Activated CD8-positive, alpha-beta memory T cell treated with anti-CD3 and anti-CD28 coated beads for 24 hours (primary cell): Measurements from ENCODE around the gene SH3BP5.

Source experiments
- DNase-seq: peaks from one replicate; pipeline ENCODE4 v3.0.0-alpha.2; 2020

The SH3BP5 gene

GRCh38 chr3:15347063-15347736 lies 14.8 kb upstream of the SH3BP5 start:
- no peak for DNase-seq

DNA sequence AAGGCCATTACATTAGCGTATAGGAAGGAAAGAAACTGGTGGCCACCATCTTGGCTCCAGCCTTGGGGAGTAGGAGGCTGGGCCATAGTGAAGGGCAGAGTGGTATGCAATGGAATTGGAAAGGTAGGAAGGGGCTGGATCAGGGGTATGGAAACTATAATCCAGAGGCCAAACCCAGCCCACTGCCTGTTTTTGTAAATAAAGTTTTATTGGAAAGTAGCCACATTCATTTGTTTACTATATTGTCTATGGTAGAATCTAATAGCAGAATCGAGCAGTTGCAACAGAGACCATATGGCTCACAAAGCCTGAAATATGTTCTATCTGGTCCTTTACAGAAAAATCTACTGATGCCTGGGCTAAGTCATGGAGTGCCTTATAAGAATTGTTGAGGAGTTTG lies 14.1 kb upstream of the SH3BP5 start:
- no peak for DNase-seq

- DNase-seq: no peak
Measured at GRCh38 chr3:15345608-15346137, 13.3 kb upstream of the SH3BP5 start.

DNA sequence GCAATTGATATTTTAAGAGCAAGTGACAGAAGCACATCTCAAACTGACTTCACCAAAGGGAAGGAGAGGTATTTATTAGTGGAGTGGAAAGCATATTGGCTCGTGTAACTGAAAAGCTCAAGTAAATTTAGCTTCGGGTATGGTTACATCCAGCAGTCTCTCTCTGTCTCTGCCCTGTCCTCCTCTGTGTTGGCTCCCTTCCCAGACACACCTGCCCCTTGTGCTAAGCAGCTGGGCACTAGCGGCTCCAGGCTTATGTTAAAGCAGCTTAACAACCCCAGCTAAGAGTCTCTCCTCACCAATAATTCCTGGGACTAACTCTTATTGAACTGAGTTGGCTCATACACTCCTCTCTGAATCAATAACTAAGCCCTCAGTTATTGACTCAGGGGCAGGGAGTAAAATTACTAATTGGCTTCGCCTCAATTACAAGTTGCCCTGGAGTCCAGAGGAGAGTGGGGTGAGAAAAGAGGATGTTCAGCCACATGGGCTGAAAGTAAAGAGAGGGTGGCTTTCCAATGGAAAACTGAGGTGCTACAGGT lies 12.8 kb upstream of the SH3BP5 start:
- DNase-seq: no peak

- DNase-seq: no peak
Measured at GRCh38 chr3:15342945-15343344, 10.6 kb upstream of the SH3BP5 start.

DNA sequence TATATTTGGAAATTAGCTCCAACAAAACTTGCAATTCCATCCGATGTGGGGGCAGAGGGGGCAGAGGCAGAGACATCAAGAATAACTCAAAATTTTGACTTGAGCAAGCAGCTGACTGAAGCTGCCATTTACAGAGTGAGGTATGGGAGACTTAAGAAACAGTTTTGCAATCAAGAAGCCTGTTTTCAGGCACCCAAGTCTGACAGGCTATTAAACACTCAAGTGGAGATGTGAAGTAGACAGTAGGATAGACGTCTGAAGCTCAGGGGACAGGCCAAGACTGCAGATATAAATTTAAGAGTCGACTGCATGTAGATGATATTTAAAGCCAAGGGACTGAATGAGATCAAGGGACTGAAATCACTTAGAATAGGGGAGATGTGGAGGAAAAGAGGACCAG lies 9.9 kb upstream of the SH3BP5 start:
- no peak for DNase-seq

GRCh38 chr3:15341030-15341726 lies 8.8 kb upstream of the SH3BP5 start:
- DNase-seq: no peak

DNA sequence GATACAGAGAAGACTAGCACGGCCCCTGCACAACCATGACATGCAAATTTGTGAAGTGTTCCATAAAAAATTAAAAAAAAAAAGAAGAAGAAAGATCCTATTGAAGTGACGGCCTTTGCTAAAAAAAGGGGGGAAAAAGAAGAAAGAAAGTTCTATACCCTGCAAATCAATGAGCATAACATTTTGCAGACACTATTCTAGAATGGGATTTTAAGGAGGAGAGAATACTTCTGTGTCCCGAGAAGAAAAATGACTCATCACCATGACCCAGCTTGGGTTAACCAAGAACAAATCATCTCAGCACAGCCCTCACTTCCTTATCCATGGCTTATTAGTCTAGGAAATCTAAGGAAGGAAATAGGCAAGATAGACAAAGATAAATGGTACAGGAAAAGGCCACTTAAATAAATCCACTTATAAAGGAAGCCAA lies 7.4 kb upstream of the SH3BP5 start:
- no peak for DNase-seq

DNA sequence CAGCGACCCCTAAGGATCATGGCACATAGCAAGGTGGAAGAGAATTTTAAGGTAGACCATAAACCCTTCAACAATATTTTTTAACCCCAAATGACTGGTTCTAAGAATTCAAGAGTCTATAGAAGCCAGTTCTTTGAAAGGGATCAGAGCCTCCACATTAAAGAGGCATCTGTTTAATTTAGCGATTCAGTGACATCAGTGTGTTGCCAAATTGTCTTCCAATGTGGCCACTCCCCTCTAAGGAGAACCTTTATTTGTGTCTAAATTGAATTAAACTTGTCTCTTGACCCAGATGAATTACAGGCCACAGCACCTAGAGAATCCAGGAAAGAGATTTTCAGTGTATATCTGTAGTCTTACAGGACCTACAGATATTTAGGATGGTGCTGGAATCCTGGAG lies 6.6 kb upstream of the SH3BP5 start:
- no peak for DNase-seq

GRCh38 chr3:15337963-15338362 lies 5.6 kb upstream of the SH3BP5 start:
- DNase-seq: no peak

DNA sequence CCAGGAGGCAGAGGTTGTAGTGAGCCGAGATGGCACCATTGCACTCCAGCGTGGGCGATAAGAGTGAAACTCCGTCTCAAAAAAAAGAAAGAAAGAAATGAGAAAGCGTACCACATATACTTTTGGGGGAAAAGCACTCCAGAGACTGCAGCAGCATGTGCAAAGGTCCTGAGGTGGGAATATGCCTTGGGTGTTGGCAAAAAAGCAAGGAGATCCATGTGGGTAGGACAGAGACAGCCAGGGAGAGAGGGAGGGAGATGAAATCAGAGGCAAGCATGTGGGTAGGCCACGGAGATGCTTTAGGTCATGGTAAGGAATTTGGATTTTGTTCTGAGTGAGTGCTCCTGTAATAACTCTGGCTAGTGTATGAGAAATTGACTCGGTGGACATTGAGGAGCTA lies 3.7 kb upstream of the SH3BP5 start:
- no peak for DNase-seq

GRCh38 chr3:15333956-15334263 lies 1.5 kb upstream of the SH3BP5 start:
- DNase-seq: no peak

DNA sequence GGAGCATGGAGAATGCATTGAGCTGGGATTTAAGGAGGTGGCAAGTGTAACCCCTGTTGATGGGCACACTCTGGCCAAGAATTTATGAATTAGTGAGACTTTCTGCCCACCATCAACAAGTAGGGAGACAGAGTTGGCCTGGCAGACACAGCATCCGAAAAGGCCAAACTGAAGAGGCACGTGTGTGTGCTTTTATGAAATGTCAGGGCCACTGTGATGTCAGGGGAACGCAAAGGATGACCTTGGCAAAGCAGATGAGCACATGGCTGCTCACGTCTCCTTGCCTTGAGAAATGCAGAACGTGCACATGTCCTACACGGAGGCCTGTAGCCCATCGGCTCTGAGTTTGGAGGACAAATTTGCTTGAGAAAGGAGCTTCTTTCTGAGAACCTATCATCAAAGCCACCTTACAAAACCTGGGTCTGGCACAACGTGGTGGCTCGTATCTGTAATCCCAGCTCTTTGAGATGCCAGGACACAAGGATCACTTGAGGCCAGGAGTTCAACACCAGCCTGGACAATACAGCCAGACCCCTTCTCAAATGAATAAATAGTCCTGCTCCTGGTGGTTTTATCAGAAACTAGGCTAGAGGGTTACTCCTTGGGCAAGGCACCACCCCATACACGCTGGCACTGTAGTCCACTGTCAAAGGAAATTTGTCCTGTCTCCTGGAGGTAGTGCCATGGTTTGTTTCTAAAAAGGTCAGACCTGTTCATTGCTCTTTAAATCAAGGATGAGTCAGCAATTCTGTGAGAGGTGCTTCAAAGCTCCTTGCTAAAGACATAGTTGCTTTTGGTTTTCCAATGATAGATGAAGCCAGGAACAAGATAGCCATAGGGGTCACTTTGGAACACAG lies 941 bp upstream of the SH3BP5 start:
- DNase-seq: no peak

GRCh38 chr3:15331606-15332404 lies 581 bp downstream of the SH3BP5 start:
- DNase-seq: peak; percentile 77

DNA sequence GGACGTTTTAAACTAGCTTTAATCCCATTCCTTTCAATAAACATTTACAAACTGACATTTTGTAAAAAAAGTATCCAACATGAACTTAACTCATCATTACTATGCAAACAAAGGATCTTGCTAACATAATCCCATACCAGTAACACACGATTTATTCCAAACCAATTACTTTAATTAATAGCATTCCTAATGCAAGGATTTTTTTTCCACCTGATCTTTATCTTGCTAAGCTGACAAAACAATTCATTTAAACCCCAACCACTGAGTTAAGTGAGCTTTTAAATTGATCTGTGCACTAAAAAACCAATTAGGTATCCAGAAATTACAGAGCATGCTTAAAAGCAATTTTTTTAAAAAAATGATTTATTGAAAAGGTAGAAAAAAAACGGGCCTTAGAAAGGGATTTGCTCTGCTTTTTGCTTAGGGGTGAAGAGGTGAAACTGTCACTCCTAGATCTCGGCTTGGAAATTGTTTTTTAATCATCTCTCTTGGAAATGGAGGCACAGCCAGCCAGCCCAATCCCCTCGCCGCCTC lies 1.2 kb downstream of the SH3BP5 start:
- no peak for DNase-seq

- no peak for DNase-seq
Measured at GRCh38 chr3:15330031-15330596, 2.3 kb downstream of the SH3BP5 start.

DNA sequence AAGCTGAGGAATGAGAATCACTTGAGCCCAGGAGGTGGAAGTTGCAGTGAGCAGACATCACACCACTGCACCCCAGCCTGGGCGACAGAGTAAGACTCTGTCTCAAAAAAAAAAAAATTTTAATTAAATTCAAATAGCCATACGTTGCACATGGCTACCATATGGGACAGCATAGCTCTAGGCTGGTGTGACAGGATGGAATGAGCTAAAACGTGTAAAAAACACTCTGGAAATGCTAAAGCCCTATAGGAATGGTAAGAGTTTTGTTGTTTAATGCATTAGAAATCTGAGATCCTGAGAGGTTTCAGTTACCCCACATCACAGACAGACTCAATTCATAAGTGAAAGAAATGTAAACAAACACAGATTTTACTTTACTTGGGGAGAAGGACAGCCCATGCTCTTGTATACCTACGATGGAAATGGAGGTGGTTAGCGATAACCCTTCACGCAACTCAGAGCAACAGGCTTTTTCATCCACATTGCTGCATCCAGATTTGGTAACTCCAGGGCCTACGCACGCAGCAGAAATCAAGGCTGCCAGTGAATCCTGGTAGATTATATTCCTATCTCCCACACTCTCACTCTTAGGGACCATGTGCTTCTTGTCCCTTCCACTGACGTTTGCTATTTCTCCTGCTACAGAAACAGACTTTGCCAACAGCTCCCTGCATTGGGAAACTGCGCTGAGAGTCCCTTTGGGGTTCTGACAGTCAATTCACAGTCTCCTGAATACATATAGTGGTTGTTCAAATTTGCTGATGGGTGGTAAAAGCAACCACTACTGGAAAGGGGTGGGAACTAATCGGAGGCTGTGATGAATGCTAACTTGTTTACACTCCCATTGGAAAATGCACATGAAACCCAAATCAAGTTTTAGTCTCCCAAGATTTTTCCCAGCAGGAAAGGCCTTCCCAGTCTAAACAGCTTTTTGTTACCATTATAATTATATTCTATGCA lies 3.1 kb downstream of the SH3BP5 start:
- no peak for DNase-seq

DNA sequence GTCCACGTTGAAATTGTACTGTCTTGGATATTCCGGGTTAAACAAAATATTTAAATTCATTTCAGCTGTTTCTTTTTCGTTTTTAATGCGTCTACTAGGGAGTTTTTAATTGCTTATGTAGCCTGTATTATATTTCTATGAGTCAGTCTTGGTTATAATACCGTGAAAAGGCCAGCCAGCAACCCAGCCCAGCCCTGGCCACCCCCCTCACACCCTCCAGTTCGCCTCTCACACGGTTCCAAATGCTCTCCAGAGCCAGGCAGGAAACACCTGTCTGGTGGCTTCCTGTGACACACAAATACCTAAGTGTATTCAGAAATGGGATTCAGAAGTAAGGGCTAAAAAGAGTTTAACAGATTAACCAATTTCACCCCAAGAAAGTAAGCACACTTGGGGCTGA lies 4.4 kb downstream of the SH3BP5 start:
- no peak for DNase-seq

GRCh38 chr3:15326673-15327072 lies 5.7 kb downstream of the SH3BP5 start:
- no peak for DNase-seq

- DNase-seq: no peak
Measured at GRCh38 chr3:15326037-15326436, 6.3 kb downstream of the SH3BP5 start.

DNA sequence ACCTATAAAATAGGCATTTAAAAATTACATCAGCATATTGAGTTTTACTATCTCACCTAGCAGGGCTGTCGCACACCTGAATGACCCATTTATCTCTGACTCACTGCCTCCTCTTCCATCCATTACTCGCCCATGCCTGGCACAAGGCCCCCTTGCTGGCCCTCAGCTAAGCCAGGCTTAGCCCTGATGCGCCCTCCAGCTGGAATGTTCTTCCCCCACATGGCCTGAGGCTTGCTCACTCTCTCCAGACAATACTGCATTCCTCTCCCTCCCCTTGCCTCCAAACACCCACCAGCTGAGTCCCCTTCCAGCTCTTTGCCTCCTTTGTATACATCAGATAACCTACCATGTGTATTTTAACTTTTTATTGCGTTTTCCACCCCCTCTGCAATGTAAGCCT lies 7.2 kb downstream of the SH3BP5 start:
- no peak for DNase-seq
